ENCODE data around the gene ITGA1.

ITGA1 gene

DNA sequence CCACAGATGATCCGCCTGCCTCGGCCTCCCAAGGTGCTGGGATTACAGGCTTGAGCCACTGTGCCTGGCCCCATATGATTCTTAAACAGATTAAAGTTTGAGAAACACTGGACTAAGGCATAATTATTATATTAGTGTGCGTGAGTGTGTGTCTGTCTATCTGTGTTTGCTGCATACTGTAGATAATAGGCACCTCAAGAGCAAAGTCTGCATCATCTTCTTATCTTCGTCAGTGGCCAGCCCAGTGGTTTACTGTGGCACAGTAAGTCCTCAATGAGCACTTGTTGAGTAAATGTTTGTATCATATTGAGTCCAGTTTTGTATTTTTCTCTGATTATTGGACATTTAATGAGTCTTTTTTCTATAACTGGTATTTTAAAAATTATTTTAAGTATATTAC is 81.7 kb downstream of the ITGA1 start:
- no peak for DNase-seq

- DNase-seq = no peak
Observed at GRCh38 chr5:52870448-52870847, 82.7 kb downstream of the ITGA1 start.

- DNase-seq = no peak
Observed at GRCh38 chr5:52875827-52876226, 88.1 kb downstream of the ITGA1 start.

- DNase-seq = no peak
Observed at GRCh38 chr5:52876456-52876855, 88.7 kb downstream of the ITGA1 start.

DNA sequence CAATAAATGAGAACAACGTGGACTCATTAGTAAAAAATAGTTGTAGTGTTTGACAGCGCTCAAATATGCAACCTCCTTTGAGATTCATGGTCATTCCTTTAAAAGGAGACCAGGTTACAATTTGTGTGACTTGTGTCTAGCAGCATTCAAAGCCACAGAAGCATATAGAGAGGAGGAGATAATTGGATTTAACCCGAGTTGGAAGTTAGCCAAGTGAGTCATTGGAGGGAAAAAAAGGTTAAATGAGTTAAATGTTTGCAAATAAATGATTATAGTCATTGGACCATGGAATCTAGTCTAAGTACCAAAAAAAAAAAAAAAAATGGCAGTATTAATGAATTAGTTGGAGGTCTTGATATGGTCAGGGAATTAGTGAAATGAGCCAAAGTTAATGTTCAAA is 90.9 kb downstream of the ITGA1 start:
- DNase-seq = no peak

- DNase-seq = no peak
Observed at GRCh38 chr5:52880541-52880940, 92.8 kb downstream of the ITGA1 start.

- DNase-seq = no peak
Observed at GRCh38 chr5:52881468-52881867, 93.8 kb downstream of the ITGA1 start.

- no peak for DNase-seq
Observed at GRCh38 chr5:52883110-52883509, 95.4 kb downstream of the ITGA1 start.

DNA sequence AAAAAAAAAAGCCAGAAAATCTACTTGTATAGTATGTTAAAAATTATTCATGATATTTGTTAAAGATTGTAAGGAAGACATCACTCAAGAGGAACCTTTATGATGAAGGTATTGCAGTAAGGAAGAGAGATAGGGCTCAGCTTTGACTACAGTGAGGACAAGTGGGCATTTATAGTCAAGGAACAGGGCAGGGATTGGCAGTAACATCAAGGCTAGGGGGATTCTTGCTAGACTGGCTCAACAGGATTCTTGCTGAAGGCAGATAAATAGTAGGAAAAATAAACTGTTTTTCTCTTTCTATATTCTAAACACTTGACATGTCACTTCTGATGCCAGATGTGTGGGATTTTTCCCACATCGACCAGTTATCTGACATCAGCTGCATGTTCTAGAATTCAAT is 96.7 kb downstream of the ITGA1 start:
- no peak for DNase-seq

DNA sequence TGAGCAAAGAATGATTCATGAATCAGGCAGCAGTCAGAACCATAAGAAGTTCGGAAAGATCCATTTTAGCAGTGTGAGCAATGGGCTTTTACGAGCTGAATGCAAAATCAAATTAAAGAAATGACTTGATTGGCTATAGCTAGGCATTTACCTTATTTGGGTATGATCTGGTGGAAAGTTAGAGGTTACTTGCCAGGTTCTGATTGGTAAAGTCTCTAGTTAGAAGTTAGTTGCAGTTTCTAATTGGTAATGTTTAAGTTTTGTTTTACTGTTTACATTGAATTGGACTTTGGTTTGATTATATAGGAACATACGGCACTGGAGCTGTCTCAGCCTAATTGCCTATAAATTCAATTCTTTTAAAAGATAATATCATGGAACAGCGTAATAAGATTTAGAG is 97.9 kb downstream of the ITGA1 start:
- no peak for DNase-seq

GRCh38 chr5:52886206-52886605 is 98.5 kb downstream of the ITGA1 start:
- no peak for DNase-seq

DNA sequence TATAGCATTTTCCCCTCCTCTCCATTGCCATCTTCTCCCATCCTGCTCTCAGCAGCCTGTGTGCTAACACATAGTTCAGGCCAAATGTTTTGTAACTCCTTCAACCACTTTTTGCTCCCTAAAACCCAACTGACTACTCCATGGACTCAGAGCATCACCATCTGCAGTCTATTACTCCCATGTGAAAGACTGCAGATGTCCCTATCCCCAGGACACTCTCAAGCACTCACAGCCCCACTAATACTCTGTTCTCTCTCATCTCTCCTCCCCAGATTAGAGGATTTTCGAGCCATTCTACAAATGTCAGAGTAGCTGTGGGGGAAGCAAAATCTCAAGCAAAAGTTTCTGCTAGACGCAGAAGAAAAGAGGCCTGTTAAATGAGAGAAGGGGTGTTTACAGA is 99.3 kb downstream of the ITGA1 start:
- DNase-seq = no peak

DNA sequence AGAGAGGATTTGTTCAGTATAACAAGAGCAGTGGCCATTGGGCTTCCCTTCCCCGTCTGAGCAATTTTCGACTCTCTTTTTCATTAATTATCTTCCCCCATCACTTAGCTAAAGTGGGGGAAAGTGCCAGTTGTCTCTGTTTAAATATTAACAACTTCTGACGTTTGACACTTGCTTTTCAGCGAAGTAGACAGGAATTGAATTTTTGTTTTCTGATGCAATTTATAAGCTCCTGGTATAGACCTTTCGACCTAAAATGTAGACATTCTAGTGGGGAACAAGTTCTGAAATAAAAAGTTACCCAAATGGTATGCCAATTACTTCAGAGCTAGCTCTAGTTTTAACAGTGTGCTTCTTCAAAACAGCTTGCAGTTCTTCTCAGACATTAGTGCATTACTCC is 100.6 kb downstream of the ITGA1 start:
- no peak for DNase-seq

- DNase-seq = no peak
Observed at GRCh38 chr5:52892242-52892878, 104.6 kb downstream of the ITGA1 start.

- DNase-seq = no peak
Observed at GRCh38 chr5:52893105-52893504, 105.4 kb downstream of the ITGA1 start.

GRCh38 chr5:52893863-52894262 is 106.1 kb downstream of the ITGA1 start:
- no peak for DNase-seq

- no peak for DNase-seq
Observed at GRCh38 chr5:52894451-52894850, 106.7 kb downstream of the ITGA1 start.

DNA sequence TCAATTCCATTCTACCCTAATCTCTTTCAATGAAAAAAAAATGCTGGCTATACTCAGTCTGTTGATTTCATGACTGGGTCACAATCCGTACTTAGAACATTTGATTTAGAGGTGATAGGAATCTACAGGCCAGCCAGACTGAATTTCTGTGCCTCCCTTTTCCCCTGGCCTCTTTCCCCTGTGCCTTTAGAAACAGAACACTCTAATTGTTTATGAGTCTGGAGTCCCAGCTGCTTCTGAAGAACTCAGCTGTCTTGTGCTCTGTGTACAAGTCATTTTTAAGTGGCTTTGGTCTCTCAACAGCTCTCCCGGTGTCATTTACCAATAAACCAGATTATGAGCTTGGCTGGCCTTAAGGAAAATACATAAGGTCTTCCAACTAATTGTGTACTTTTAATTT is 107.4 kb downstream of the ITGA1 start:
- DNase-seq = no peak

GRCh38 chr5:52895572-52896413 is 108.1 kb downstream of the ITGA1 start:
- no peak for DNase-seq

- DNase-seq = no peak
Observed at GRCh38 chr5:52896534-52897237, 109.0 kb downstream of the ITGA1 start.

- DNase-seq = no peak
Observed at GRCh38 chr5:52897238-52897614, 109.5 kb downstream of the ITGA1 start.

GRCh38 chr5:52898961-52899680 is 111.4 kb downstream of the ITGA1 start:
- no peak for DNase-seq

DNA sequence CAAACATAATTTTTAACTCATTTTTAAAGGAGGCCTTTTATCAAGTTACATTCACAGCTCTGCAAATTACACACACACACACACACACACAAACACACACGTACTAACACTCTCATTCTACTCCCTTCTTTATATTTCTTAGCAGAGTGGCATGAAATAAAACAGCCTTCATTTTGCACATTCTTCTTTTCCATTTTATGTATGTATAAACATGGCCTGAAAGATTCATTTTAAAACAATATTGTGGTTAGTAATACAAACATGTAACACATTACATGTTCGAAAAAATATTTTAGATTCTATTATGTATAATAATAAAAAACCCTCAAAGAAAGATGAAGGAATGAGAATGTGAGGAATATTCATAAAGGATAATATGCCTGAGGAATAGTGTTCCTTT is 115.4 kb downstream of the ITGA1 start:
- DNase-seq = no peak

Measured in activated CD4-positive, alpha-beta T cell treated with anti-CD3 and anti-CD28 coated beads, Interleukin-2, amount 50 U/mL, for 4 hours (primary cell).